ENCODE data around the gene TLCD4.

GRCh38 chr1:95115708-95116137, 1.4 kb upstream of the TLCD4 start:
- TF ChIP-seq CTCF (conservative IDR thresholded peaks at IDR 0.05 in 1 of 2, IDR thresholded peaks at IDR 0.05 in 1 of 2; ENCODE audit: extremely low read depth in 1 of 2, insufficient read depth in 1 of 2, low read depth in 1 of 2, low read length in 2 of 2) (no peak), EZH2 (IDR thresholded peaks at IDR 0.05; ENCODE audit: borderline replicate concordance, low read length) (no peak)
